ENCODE results near the gene CLNK.

Gene CLNK

DNA sequence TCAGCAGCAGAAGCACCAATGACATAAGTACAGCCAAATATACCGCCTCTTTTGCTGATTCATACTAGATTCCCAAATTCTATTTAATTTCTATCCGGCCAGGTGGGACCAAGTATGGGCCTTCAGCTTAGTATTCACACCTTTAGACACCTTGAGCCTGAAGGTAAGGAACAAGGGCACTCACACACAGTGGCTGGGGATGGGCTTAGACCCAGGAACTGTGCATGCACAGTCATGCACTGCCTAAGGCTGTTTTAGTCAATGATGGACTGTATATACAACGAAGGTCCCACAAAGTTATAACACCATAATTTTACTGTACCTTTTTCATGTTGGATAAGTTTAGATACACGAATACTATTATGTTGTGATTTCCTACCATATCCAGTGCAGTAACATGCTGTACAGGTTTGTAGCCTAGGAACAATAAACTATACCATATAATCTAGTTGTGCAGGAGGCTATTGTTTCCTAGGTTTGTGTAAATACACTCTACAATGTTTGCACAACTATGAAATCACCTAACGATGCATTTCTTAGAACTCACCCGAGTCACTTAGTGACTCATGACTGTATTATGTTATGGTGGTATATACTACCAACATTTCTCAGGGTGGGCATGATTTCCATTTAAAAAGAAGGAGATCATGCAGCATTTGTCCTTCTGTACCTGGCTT, 9.7 kb upstream of the CLNK start:
- Histone ChIP-seq H3F3A (ENCODE audit: control insufficient read depth, insufficient read depth) (no peaks in the 10 kb centered on the region), H3K4me1 (ENCODE audit: control insufficient read depth, low read length) (no peaks in the 10 kb centered on the region; the same call in 1 of the 2 replicates), H3K4me2 (ENCODE audit: low read length) (no peak overlapping the region), H3K4me3 (ENCODE audit: low read length) (no peak overlapping the region), H3K9me3 (ENCODE audit: control insufficient read depth, insufficient read depth, low read length) (no peaks in the 10 kb centered on the region), H3K36me3 (ENCODE audit: control insufficient read depth, low read length) (no peaks in the 10 kb centered on the region), H3K27me3 (ENCODE audit: control insufficient read depth, low read length) (no peaks in the 10 kb centered on the region), H4K20me1 (ENCODE audit: control insufficient read depth, insufficient read depth, low read depth, low read length) (no peaks in the 10 kb centered on the region), H3K79me2 (ENCODE audit: control insufficient read depth, low read length) (no peaks in the 10 kb centered on the region), H3K27ac (ENCODE audit: low read depth, low read length) (no peak overlapping the region), H3K9me2 (replicated peaks; ENCODE audit: control insufficient read depth, low read length) (no peaks in the 10 kb centered on the region)
- TF ChIP-seq, protein P1, sequence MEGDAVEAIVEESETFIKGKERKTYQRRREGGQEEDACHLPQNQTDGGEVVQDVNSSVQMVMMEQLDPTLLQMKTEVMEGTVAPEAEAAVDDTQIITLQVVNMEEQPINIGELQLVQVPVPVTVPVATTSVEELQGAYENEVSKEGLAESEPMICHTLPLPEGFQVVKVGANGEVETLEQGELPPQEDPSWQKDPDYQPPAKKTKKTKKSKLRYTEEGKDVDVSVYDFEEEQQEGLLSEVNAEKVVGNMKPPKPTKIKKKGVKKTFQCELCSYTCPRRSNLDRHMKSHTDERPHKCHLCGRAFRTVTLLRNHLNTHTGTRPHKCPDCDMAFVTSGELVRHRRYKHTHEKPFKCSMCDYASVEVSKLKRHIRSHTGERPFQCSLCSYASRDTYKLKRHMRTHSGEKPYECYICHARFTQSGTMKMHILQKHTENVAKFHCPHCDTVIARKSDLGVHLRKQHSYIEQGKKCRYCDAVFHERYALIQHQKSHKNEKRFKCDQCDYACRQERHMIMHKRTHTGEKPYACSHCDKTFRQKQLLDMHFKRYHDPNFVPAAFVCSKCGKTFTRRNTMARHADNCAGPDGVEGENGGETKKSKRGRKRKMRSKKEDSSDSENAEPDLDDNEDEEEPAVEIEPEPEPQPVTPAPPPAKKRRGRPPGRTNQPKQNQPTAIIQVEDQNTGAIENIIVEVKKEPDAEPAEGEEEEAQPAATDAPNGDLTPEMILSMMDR (IDR thresholded peaks at IDR 0.05; ENCODE audit: low read depth, low read length, poor library complexity, severe bottlenecking): no peak
- no peak for TF ChIP-seq EZH2phosphoT487 (IDR thresholded peaks at IDR 0.05; ENCODE audit: borderline replicate concordance, low read length)

DNA sequence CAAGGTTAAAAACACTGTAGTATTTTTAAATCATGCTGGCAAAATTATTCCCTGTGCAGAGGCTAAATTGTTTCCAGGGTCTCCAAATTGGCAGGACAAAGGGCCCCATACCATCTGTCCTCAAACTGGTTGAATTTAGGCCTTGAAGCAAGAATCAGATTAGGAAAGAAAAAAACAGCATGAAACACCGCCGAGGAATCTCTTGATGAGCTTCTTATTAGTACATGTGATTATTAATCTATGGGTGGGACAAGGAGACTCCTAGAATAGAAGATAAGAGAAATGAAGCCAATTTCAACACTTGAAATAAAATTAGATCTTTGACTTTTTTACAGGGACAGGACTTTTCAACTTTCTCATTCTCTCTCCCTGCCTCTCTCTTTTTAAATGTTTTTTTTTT, 7.1 kb upstream of the CLNK start:
- no peaks in the 10 kb centered on the region for H3K9me2 ChIP-seq (replicated peaks; ENCODE audit: control insufficient read depth, low read length)
- H3K4me1 ChIP-seq (ENCODE audit: control insufficient read depth, low read length): peaks cover 10% of the 10 kb centered on the region
- no peaks in the 10 kb centered on the region for H3K36me3 ChIP-seq (ENCODE audit: control insufficient read depth, low read length)
- H3K9me3 ChIP-seq (ENCODE audit: control insufficient read depth, insufficient read depth, low read length): no peaks in the 10 kb centered on the region
- no peak for TF ChIP-seq EZH2phosphoT487 (IDR thresholded peaks at IDR 0.05; ENCODE audit: borderline replicate concordance, low read length)
- TF ChIP-seq, protein P1 (IDR thresholded peaks at IDR 0.05; ENCODE audit: low read depth, low read length, poor library complexity, severe bottlenecking): no peak
- H4K20me1 ChIP-seq (ENCODE audit: control insufficient read depth, insufficient read depth, low read depth, low read length): no peaks in the 10 kb centered on the region
- no peaks in the 10 kb centered on the region for H3F3A ChIP-seq (ENCODE audit: control insufficient read depth, insufficient read depth)
- H3K4me2 ChIP-seq (ENCODE audit: low read length): no peak overlapping the region
- H3K27ac ChIP-seq (ENCODE audit: low read depth, low read length): no peak overlapping the region
- H3K27me3 ChIP-seq (ENCODE audit: control insufficient read depth, low read length): no peaks in the 10 kb centered on the region
- H3K79me2 ChIP-seq (ENCODE audit: control insufficient read depth, low read length): no peaks in the 10 kb centered on the region
- H3K4me3 ChIP-seq (ENCODE audit: low read length): no peak overlapping the region

DNA sequence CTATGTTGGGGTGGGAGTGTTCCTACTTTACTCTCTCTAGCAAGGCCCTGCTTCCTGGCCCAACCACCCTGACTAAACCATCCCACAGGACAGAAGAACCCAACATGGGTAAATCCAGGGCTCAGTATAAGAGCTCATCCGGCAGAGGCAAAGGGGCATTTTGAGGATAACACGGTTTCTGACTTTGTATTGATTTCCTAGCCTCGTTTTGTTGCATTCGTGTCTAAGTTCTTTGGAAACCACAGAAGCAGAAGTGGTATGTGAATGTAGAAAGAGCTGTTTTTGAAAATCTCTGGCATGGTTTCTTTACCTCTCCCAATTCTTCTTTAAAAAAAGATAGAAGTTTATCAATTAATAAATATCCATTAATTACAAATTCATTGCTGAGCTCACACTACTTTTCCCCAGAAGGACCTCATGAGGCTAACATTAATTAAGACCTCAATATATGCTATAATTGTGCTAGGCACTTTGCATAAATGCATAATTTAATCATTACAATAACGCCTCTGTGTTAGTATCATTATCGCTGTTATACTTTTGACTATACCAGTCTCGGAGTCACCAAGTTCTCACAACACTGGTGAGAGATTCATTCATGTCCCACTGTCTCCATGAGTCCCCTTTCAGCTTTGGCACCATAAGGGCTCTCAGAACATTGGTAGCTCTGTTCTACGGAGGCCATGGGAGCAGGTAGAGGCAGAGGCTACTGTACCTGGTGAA, 5.8 kb upstream of the CLNK start:
- Histone ChIP-seq H3K9me3 (ENCODE audit: control insufficient read depth, insufficient read depth, low read length) (no peaks in the 10 kb centered on the region), H4K20me1 (ENCODE audit: control insufficient read depth, insufficient read depth, low read depth, low read length) (no peaks in the 10 kb centered on the region), H3K9me2 (replicated peaks; ENCODE audit: control insufficient read depth, low read length) (no peaks in the 10 kb centered on the region), H3K27ac (ENCODE audit: low read depth, low read length) (no peak overlapping the region), H3K79me2 (ENCODE audit: control insufficient read depth, low read length) (no peaks in the 10 kb centered on the region), H3K4me3 (ENCODE audit: low read length) (no peak overlapping the region), H3F3A (ENCODE audit: control insufficient read depth, insufficient read depth) (no peaks in the 10 kb centered on the region), H3K36me3 (ENCODE audit: control insufficient read depth, low read length) (no peaks in the 10 kb centered on the region), H3K27me3 (ENCODE audit: control insufficient read depth, low read length) (no peaks in the 10 kb centered on the region), H3K4me1 (ENCODE audit: control insufficient read depth, low read length) (peaks cover 10% of the 10 kb centered on the region), H3K4me2 (ENCODE audit: low read length) (no peak overlapping the region)
- TF ChIP-seq EZH2phosphoT487 (IDR thresholded peaks at IDR 0.05; ENCODE audit: borderline replicate concordance, low read length): no peak
- TF ChIP-seq, protein P1 (IDR thresholded peaks at IDR 0.05; ENCODE audit: low read depth, low read length, poor library complexity, severe bottlenecking): no peak

Data from DOHH2 (cell line).